ENCODE data around the gene CFAP251. TPM values are rescaled to one million over a fixed set of nuclear protein-coding genes. Genes with fewer than 3 reads are reported as not detected.
A peak's percentile ranks its signal among the peaks of the same experiment; 100 is the strongest.

CFAP251 gene
- total and polyA plus RNA-seq, 2 donors (not counting 1 experiment from before 2014, with no cell fraction given): 2.7 to 7.9 TPM

- Histone ChIP-seq H3K9me3 (ENCODE audit: control insufficient read depth, insufficient read depth, low read depth, low read length) (no peaks in the 10 kb centered on the region), H2AFZ (ENCODE audit: low read length) (no peak overlapping the region), H3K4me3 (replicated peaks in 1 of 4; ENCODE audit: control extremely low read depth in 1 of 4, insufficient read depth in 1 of 4, low read depth in 3 of 4, low read length in 4 of 4) (no peak overlapping the region), H3K4me2 (ENCODE audit: extremely low read depth, insufficient read depth, low read length) (no peak overlapping the region), H3K27me3 (ENCODE audit: control insufficient read depth, insufficient read depth, low read length) (no peaks in the 10 kb centered on the region), H4K20me1 (ENCODE audit: control insufficient read depth, extremely low read depth, insufficient read depth, low read length) (no peaks in the 10 kb centered on the region), H3K9ac (ENCODE audit: insufficient read depth, low read length) (no peak overlapping the region), H3K36me3 (ENCODE audit: control insufficient read depth, insufficient read depth, low read length) (peaks cover 9% of the 10 kb centered on the region), H3K79me2 (ENCODE audit: control insufficient read depth, insufficient read depth, low read length) (no peaks in the 10 kb centered on the region), H3K4me1 (ENCODE audit: control insufficient read depth, extremely low read depth, insufficient read depth, low read length) (peaks cover 3% of the 10 kb centered on the region), H3K27ac (ENCODE audit: insufficient read depth, low read length) (no peak overlapping the region)
- TF ChIP-seq, protein P1, sequence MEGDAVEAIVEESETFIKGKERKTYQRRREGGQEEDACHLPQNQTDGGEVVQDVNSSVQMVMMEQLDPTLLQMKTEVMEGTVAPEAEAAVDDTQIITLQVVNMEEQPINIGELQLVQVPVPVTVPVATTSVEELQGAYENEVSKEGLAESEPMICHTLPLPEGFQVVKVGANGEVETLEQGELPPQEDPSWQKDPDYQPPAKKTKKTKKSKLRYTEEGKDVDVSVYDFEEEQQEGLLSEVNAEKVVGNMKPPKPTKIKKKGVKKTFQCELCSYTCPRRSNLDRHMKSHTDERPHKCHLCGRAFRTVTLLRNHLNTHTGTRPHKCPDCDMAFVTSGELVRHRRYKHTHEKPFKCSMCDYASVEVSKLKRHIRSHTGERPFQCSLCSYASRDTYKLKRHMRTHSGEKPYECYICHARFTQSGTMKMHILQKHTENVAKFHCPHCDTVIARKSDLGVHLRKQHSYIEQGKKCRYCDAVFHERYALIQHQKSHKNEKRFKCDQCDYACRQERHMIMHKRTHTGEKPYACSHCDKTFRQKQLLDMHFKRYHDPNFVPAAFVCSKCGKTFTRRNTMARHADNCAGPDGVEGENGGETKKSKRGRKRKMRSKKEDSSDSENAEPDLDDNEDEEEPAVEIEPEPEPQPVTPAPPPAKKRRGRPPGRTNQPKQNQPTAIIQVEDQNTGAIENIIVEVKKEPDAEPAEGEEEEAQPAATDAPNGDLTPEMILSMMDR (conservative IDR thresholded peaks at IDR 0.05 in 1 of 2, IDR thresholded peaks at IDR 0.05 in 1 of 2; ENCODE audit: low read depth in 1 of 2, low read length in 2 of 2): peak in 1 of 2 donors; percentile 7
- TF ChIP-seq EZH2 (IDR thresholded peaks at IDR 0.05; ENCODE audit: low read length, missing control alignments): no peak
- DNase-seq (ENCODE audit: low read depth in 2 of 2): no peak
Observed at GRCh38 chr12:121915841-121916321, 2.5 kb upstream of the CFAP251 start.

DNA sequence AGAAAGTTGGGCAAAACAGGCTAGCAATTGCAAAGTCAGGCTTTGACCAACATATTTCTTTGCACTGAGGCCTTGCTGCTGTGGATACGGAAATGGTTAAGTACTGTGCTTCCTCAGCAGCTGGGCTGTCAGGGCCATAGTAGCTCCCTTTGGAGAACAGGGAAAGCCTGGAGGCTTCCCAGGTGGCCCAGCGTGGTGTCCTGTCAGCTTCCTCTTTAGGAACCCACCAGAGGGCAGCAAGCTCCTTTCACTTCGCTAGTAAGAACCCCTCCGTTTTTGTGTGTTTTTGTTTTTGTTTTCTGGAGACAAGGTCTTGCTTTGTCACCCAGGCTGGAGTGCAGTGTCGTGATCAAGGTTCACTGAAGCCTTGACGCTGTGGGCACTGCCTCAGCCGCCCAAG, 1.7 kb upstream of the CFAP251 start:
- peaks cover 9% of the 10 kb centered on the region for H3K36me3 ChIP-seq (ENCODE audit: control insufficient read depth, insufficient read depth, low read length)
- no peak for TF ChIP-seq EZH2 (IDR thresholded peaks at IDR 0.05; ENCODE audit: low read length, missing control alignments)
- TF ChIP-seq, protein P1 (conservative IDR thresholded peaks at IDR 0.05 in 1 of 2, IDR thresholded peaks at IDR 0.05 in 1 of 2; ENCODE audit: low read depth in 1 of 2, low read length in 2 of 2): peak; percentile 39 to 59
- no peak overlapping the region for H3K9ac ChIP-seq (ENCODE audit: insufficient read depth, low read length)
- no peak overlapping the region for H3K4me2 ChIP-seq (ENCODE audit: extremely low read depth, insufficient read depth, low read length)
- H3K79me2 ChIP-seq (ENCODE audit: control insufficient read depth, insufficient read depth, low read length): no peaks in the 10 kb centered on the region
- H4K20me1 ChIP-seq (ENCODE audit: control insufficient read depth, extremely low read depth, insufficient read depth, low read length): no peaks in the 10 kb centered on the region
- peak; percentile 20 to 66 for DNase-seq (ENCODE audit: low read depth in 2 of 2)
- H3K4me3 ChIP-seq (replicated peaks in 1 of 4; ENCODE audit: control extremely low read depth in 1 of 4, insufficient read depth in 1 of 4, low read depth in 3 of 4, low read length in 4 of 4): no peak overlapping the region
- no peak overlapping the region for H2AFZ ChIP-seq (ENCODE audit: low read length)
- no peaks in the 10 kb centered on the region for H3K9me3 ChIP-seq (ENCODE audit: control insufficient read depth, insufficient read depth, low read depth, low read length)
- no peak overlapping the region for H3K27ac ChIP-seq (ENCODE audit: insufficient read depth, low read length)
- no peaks in the 10 kb centered on the region for H3K27me3 ChIP-seq (ENCODE audit: control insufficient read depth, insufficient read depth, low read length)
- H3K4me1 ChIP-seq (ENCODE audit: control insufficient read depth, extremely low read depth, insufficient read depth, low read length): peaks cover 3% of the 10 kb centered on the region

DNA sequence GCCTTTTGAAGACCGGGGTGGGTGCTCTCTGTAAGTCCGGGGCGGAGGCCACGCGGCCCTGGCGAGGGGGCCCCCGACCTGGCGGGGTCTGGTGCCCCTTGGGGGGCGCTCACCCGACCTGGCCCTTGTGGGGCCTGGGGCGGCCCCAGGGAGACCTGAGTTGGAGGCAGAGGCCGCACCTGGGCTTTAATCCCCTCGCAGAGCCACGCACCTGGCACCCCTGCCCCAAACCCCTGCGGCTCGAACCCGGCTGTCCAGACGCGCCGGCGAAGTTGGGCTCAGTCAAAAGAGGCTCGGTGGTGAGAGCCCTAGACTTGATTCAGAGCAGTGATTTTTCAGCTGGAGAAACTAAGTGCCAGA, 267 bp downstream of the CFAP251 start:
- H3K4me2 ChIP-seq (ENCODE audit: extremely low read depth, insufficient read depth, low read length): peak overlapping the region; percentile 60
- peaks cover 3% of the 10 kb centered on the region for H3K4me1 ChIP-seq (ENCODE audit: control insufficient read depth, extremely low read depth, insufficient read depth, low read length)
- DNase-seq (ENCODE audit: low read depth in 2 of 2): no peak
- no peaks in the 10 kb centered on the region for H3K9me3 ChIP-seq (ENCODE audit: control insufficient read depth, insufficient read depth, low read depth, low read length)
- no peak overlapping the region for H2AFZ ChIP-seq (ENCODE audit: low read length)
- no peaks in the 10 kb centered on the region for H3K79me2 ChIP-seq (ENCODE audit: control insufficient read depth, insufficient read depth, low read length)
- H3K4me3 ChIP-seq (replicated peaks in 1 of 4; ENCODE audit: control extremely low read depth in 1 of 4, insufficient read depth in 1 of 4, low read depth in 3 of 4, low read length in 4 of 4): peak overlapping the region in 3 of 4 experiments; percentile 10 to 21 (median 17)
- peak overlapping the region; percentile 67 for H3K27ac ChIP-seq (ENCODE audit: insufficient read depth, low read length)
- no peaks in the 10 kb centered on the region for H3K27me3 ChIP-seq (ENCODE audit: control insufficient read depth, insufficient read depth, low read length)
- peaks cover 5% of the 10 kb centered on the region for H3K36me3 ChIP-seq (ENCODE audit: control insufficient read depth, insufficient read depth, low read length)
- H3K9ac ChIP-seq (ENCODE audit: insufficient read depth, low read length): peak overlapping the region; percentile 53
- no peaks in the 10 kb centered on the region for H4K20me1 ChIP-seq (ENCODE audit: control insufficient read depth, extremely low read depth, insufficient read depth, low read length)
- no peak for TF ChIP-seq EZH2 (IDR thresholded peaks at IDR 0.05; ENCODE audit: low read length, missing control alignments)
- TF ChIP-seq, protein P1 (conservative IDR thresholded peaks at IDR 0.05 in 1 of 2, IDR thresholded peaks at IDR 0.05 in 1 of 2; ENCODE audit: low read depth in 1 of 2, low read length in 2 of 2): no peak
